WTC11 (cell line): ENCODE measurements around the gene CACNB4. TPM values are rescaled to one million over a fixed set of nuclear protein-coding genes. Genes with fewer than 3 reads are reported as not detected.

Source experiments
- ATAC-seq: fragments of 200-7000 bp; cut with Tn5 transposase; 2 replicates; pipeline ENCODE4 v1.10.0; 2021; ENCODE audit warnings: mild to moderate bottlenecking, moderate library complexity
- CTCF ChIA-PET: fragments of 300-600 bp; sonication (Branson Sonifier 250); formaldehyde crosslinking; loops from one replicate; lab custom pipeline; 2021; ENCODE audit warnings: antibody characterized with exemption; lab: Charles Lee
- POLR2A ChIA-PET: fragments of 350-600 bp; sonication (Branson Sonifier 250); formaldehyde crosslinking; loops from one replicate; lab custom pipeline; 2021; ENCODE audit warnings: antibody characterized with exemption; lab: Charles Lee
- DNase-seq: peaks from one replicate; pipeline ENCODE4 v3.0.0; 2021; ENCODE audit warnings: low spot score
- H3K27ac Mint-ChIP-seq: 2 replicates; pipeline ENCODE4 v1.8.0; 2021; ENCODE audit warnings: mixed read lengths
- H3K27me3 Mint-ChIP-seq: 2 replicates; pipeline ENCODE4 v1.8.0; 2021; ENCODE audit warnings: low read depth, mild to moderate bottlenecking, moderate library complexity, mixed read lengths
- H3K36me3 Mint-ChIP-seq: 2 replicates; pipeline ENCODE4 v1.8.0; 2021; ENCODE audit warnings: mixed read lengths
- H3K4me1 Mint-ChIP-seq: 2 replicates; pipeline ENCODE4 v1.8.0; 2022; ENCODE audit warnings: mixed read lengths
- H3K4me3 Mint-ChIP-seq: 2 replicates; pipeline ENCODE4 v1.8.0; 2021; ENCODE audit warnings: mild to moderate bottlenecking, moderate library complexity, mixed read lengths
- H3K9me3 Mint-ChIP-seq: 2 replicates; pipeline ENCODE4 v1.8.0; 2021; ENCODE audit warnings: mixed read lengths
- CREM ChIP-seq: sonication (generic); formaldehyde crosslinking; IDR thresholded peaks from 2 replicates; pipeline ENCODE4 v1.8.1; 2022; ENCODE audit warnings: mild to moderate bottlenecking, missing genetic modification reagents, moderate library complexity
- ELF4 ChIP-seq: sonication (generic); formaldehyde crosslinking; IDR thresholded peaks from 2 replicates; pipeline ENCODE4 v1.8.1; 2022; ENCODE audit warnings: low read depth, mild to moderate bottlenecking, moderate library complexity, missing genetic modification reagents
- EMX1 ChIP-seq: fragments of 250-450 bp; sonication (Bioruptor Pico); IDR thresholded peaks from 2 replicates; pipeline ENCODE4 v1.8.0; 2021; ENCODE audit warnings: mild to moderate bottlenecking
- IRF2 ChIP-seq: sonication (generic); formaldehyde crosslinking; IDR thresholded peaks from 2 replicates; pipeline ENCODE4 v1.8.0; 2022; ENCODE audit warnings: low read depth, missing genetic modification reagents, borderline replicate concordance
- JAZF1 ChIP-seq: fragments of 250-450 bp; sonication (Bioruptor Pico); IDR thresholded peaks from 2 replicates; pipeline ENCODE4 v1.9.0; 2021; ENCODE audit warnings: moderate library complexity, mild to moderate bottlenecking, inconsistent platforms
- JUN ChIP-seq: sonication (generic); formaldehyde crosslinking; IDR thresholded peaks from 2 replicates; pipeline ENCODE4 v1.8.0; 2023; ENCODE audit warnings: mild to moderate bottlenecking, missing genetic modification reagents
- MXD4 ChIP-seq: fragments of 250-450 bp; sonication (Bioruptor Pico); IDR thresholded peaks from 2 replicates; pipeline ENCODE4 v1.8.0; 2021; ENCODE audit warnings: mild to moderate bottlenecking, moderate library complexity, borderline replicate concordance
- RORB ChIP-seq: fragments of 250-450 bp; sonication (Bioruptor Pico); IDR thresholded peaks from 2 replicates; pipeline ENCODE4 v1.9.0; 2021; ENCODE audit warnings: mild to moderate bottlenecking
- SMAD3 ChIP-seq: sonication (generic); formaldehyde crosslinking; IDR thresholded peaks from 2 replicates; pipeline ENCODE4 v1.8.0; 2022; ENCODE audit warnings: missing genetic modification reagents, mild to moderate bottlenecking, borderline replicate concordance
- SP1 ChIP-seq: sonication (generic); formaldehyde crosslinking; conservative IDR thresholded peaks from 2 replicates; pipeline ENCODE4 v1.8.1; 2022; ENCODE audit warnings: missing genetic modification reagents
- TEAD4 ChIP-seq: sonication (generic); formaldehyde crosslinking; IDR thresholded peaks from 2 replicates; pipeline ENCODE4 v1.8.0; 2022; ENCODE audit warnings: mild to moderate bottlenecking, missing genetic modification reagents
- TP53 ChIP-seq: sonication (generic); formaldehyde crosslinking; IDR thresholded peaks from 2 replicates; pipeline ENCODE4 v1.8.1; 2023; ENCODE audit warnings: mild to moderate bottlenecking, missing genetic modification reagents
- ZBTB21 ChIP-seq: sonication (generic); formaldehyde crosslinking; IDR thresholded peaks from 2 replicates; pipeline ENCODE4 v1.8.1; 2023; ENCODE audit warnings: mild to moderate bottlenecking, missing genetic modification reagents, borderline replicate concordance
- ZNF138 ChIP-seq: sonication (generic); formaldehyde crosslinking; conservative IDR thresholded peaks from 2 replicates; pipeline ENCODE4 v1.8.1; 2022; ENCODE audit warnings: mild to moderate bottlenecking, moderate library complexity, missing genetic modification reagents
- total RNA-seq: library from RNA; stranded (reverse); gene quantifications from 3 replicates; pipeline ENCODE4 v1.2.3, GENCODE V29; 2021
- TF ChIP-seq, protein P1 (sequence below): sonication (generic); formaldehyde crosslinking; IDR thresholded peaks from 2 replicates; pipeline ENCODE4 v1.8.1; 2022; ENCODE audit warnings: low read depth, mild to moderate bottlenecking, moderate library complexity, missing genetic modification reagents, borderline replicate concordance
- TF ChIP-seq, protein P2 (sequence below): fragments of 250-450 bp; sonication (Bioruptor Pico); IDR thresholded peaks from 2 replicates; pipeline ENCODE4 v1.9.0; 2021; ENCODE audit warnings: moderate library complexity, mild to moderate bottlenecking, inconsistent platforms, borderline replicate concordance
- TF ChIP-seq, protein P3 (sequence below): sonication (generic); formaldehyde crosslinking; IDR thresholded peaks from 2 replicates; pipeline ENCODE4 v1.8.0; 2022; ENCODE audit warnings: mild to moderate bottlenecking, missing genetic modification reagents
- TF ChIP-seq, protein P4 (sequence below): fragments of 250-450 bp; sonication (Bioruptor Pico); IDR thresholded peaks from 2 replicates; pipeline ENCODE4 v2.1.2; 2022; ENCODE audit warnings: mild to moderate bottlenecking, moderate library complexity
- TF ChIP-seq, protein P5 (sequence below): sonication (generic); formaldehyde crosslinking; IDR thresholded peaks from 2 replicates; pipeline ENCODE4 v1.8.1; 2023; ENCODE audit warnings: mild to moderate bottlenecking, moderate library complexity, missing genetic modification reagents
- TF ChIP-seq, protein P6 (sequence below): sonication (generic); formaldehyde crosslinking; IDR thresholded peaks from 2 replicates; pipeline ENCODE4 v1.8.0; 2023; ENCODE audit warnings: mild to moderate bottlenecking, missing genetic modification reagents

CACNB4 gene
- total RNA-seq, 1 experiment from 2014 or later, result 4.7 TPM

DNA sequence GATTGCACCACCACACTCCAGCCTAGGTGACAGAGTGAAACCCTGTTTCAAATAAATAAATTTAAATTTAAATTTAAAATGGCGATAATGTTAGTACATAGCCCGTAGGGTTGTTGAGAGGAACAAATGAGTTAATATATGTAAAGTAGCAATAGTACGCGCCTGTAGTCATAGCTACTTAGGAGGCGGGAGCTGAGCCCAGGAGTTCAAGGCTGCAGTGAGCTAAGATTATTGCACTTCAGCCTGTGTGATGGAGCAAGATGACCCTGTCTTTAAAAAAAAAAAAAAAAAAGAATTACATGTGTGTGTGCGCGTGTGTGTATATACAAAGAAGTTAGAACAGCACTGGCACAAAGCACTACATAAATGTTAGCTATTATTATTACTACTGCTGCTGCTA is 153.2 kb downstream of the CACNB4 start:
- DNase-seq, result no peak
- ATAC-seq, result no peak
- ChIA-PET POLR2A (interaction anchor here (0.6 kb wide), 1 partner anchor 32 kb away, joined by 4 read pairs; no protein-coding TSS in a partner anchor), CTCF (interaction anchor here (0.7 to 1.8 kb wide), 3 partner anchors 9 to 124 kb away, joined by 3 to 8 read pairs (median 5); no protein-coding TSS in a partner anchor)
- peaks cover 40% of the 10 kb centered on the region for H3K9me3 Mint-ChIP-seq
- TF ChIP-seq TEAD4 (CRISPR knock-in tag) (no peak), CREM (CRISPR knock-in tag) (no peak), RORB (CRISPR knock-in tag) (no peak), JUN (CRISPR knock-in tag) (no peak), SP1 (CRISPR knock-in tag) (no peak), MXD4 (no peak)
- TF ChIP-seq, protein P1, sequence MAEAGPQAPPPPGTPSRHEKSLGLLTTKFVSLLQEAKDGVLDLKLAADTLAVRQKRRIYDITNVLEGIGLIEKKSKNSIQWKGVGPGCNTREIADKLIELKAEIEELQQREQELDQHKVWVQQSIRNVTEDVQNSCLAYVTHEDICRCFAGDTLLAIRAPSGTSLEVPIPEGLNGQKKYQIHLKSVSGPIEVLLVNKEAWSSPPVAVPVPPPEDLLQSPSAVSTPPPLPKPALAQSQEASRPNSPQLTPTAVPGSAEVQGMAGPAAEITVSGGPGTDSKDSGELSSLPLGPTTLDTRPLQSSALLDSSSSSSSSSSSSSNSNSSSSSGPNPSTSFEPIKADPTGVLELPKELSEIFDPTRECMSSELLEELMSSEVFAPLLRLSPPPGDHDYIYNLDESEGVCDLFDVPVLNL (CRISPR knock-in tag), result no peak
- TF ChIP-seq, protein P2, sequence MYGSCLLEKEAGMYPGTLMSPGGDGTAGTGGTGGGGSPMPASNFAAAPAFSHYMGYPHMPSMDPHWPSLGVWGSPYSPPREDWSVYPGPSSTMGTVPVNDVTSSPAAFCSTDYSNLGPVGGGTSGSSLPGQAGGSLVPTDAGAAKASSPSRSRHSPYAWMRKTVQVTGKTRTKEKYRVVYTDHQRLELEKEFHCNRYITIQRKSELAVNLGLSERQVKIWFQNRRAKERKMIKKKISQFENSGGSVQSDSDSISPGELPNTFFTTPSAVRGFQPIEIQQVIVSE (CRISPR knock-in tag), result no peak
- TF ChIP-seq, protein P3, sequence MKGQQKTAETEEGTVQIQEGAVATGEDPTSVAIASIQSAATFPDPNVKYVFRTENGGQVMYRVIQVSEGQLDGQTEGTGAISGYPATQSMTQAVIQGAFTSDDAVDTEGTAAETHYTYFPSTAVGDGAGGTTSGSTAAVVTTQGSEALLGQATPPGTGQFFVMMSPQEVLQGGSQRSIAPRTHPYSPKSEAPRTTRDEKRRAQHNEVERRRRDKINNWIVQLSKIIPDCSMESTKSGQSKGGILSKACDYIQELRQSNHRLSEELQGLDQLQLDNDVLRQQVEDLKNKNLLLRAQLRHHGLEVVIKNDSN (CRISPR knock-in tag), result no peak
- TF ChIP-seq, protein P4, sequence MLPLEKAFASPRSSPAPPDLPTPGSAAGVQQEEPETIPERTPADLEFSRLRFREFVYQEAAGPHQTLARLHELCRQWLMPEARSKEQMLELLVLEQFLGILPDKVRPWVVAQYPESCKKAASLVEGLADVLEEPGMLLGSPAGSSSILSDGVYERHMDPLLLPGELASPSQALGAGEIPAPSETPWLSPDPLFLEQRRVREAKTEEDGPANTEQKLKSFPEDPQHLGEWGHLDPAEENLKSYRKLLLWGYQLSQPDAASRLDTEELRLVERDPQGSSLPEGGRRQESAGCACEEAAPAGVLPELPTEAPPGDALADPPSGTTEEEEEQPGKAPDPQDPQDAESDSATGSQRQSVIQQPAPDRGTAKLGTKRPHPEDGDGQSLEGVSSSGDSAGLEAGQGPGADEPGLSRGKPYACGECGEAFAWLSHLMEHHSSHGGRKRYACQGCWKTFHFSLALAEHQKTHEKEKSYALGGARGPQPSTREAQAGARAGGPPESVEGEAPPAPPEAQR (CRISPR knock-in tag), result no peak
- peaks cover 3% of the 10 kb centered on the region; the same call in 1 of the 2 replicates for H3K27me3 Mint-ChIP-seq
- H3K4me1 Mint-ChIP-seq, result peaks cover 12% of the 10 kb centered on the region
- H3K4me3 Mint-ChIP-seq, result no peak overlapping the region
- peaks cover 29% of the 10 kb centered on the region for H3K36me3 Mint-ChIP-seq
- H3K27ac Mint-ChIP-seq, result no peak overlapping the region

DNA sequence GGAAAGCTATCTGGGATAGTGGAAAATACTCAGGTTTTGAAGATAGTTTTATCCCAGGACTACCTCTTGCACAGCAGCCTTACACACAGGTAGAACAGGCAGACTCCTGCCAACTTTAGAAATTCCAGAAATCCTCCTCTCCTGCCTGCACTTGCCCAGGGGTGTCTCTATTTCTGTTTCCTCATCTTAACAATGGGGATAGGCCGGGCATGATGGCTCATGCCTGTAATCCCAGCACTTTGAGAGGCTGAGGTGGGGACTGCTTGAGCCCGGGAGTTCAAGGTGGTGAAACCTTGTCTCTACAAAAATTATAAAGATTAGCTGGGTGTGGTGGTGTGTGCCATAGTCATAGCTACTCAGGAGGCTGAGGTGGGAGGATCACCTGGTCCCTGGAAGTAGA is 153.7 kb downstream of the CACNB4 start:
- peaks cover 3% of the 10 kb centered on the region; the same call in 1 of the 2 replicates for H3K27me3 Mint-ChIP-seq
- H3K9me3 Mint-ChIP-seq, result peaks cover 40% of the 10 kb centered on the region
- no peak for DNase-seq

DNA sequence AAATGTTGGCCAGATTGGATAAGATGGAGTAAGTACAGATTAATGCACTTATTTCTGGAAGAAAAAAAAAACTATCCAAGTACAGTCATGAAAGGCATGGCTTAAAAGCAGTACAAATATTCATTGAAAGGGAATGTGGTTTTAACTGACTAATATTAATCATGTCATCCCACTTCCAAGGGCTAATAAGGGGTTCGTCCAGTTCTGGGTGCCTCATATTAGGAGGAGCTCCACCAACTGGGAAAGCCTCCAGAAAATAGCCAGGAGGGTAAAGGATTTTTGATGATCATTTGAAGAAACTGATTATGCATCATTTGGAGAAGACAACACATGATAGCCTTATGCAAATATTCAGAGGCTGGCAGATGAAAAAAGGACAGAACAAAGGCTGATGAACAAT is 155.4 kb downstream of the CACNB4 start:
- ChIA-PET POLR2A (no interaction called here), CTCF (no interaction called here)
- H3K9me3 Mint-ChIP-seq, result peaks cover 36% of the 10 kb centered on the region
- peaks cover 3% of the 10 kb centered on the region; the same call in 1 of the 2 replicates for H3K27me3 Mint-ChIP-seq
- H3K4me3 Mint-ChIP-seq, result no peak overlapping the region
- H3K36me3 Mint-ChIP-seq, result peaks cover 27% of the 10 kb centered on the region
- DNase-seq (no peak), ATAC-seq (no peak)
- H3K4me1 Mint-ChIP-seq, result peaks cover 12% of the 10 kb centered on the region
- H3K27ac Mint-ChIP-seq, result no peak overlapping the region
- TF ChIP-seq JAZF1 (CRISPR knock-in tag) (no peak), IRF2 (CRISPR knock-in tag) (no peak), SMAD3 (CRISPR knock-in tag) (no peak)
- TF ChIP-seq, protein P5, sequence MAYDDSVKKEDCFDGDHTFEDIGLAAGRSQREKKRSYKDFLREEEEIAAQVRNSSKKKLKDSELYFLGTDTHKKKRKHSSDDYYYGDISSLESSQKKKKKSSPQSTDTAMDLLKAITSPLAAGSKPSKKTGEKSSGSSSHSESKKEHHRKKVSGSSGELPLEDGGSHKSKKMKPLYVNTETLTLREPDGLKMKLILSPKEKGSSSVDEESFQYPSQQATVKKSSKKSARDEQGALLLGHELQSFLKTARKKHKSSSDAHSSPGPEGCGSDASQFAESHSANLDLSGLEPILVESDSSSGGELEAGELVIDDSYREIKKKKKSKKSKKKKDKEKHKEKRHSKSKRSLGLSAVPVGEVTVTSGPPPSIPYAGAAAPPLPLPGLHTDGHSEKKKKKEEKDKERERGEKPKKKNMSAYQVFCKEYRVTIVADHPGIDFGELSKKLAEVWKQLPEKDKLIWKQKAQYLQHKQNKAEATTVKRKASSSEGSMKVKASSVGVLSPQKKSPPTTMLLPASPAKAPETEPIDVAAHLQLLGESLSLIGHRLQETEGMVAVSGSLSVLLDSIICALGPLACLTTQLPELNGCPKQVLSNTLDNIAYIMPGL (CRISPR knock-in tag), result no peak

More for the DNA sequence above, 153.7 kb downstream of the CACNB4 start:
- ChIA-PET POLR2A (interaction anchor here (0.6 kb wide), 1 partner anchor 31 kb away, joined by 4 read pairs; no protein-coding TSS in a partner anchor), CTCF (interaction anchor here (0.7 to 1.8 kb wide), 2 partner anchors 10 to 81 kb away, joined by 5 to 8 read pairs; no protein-coding TSS in a partner anchor)
- TF ChIP-seq ZBTB21 (CRISPR knock-in tag) (no peak), JAZF1 (CRISPR knock-in tag) (no peak), EMX1 (CRISPR knock-in tag) (no peak), ZNF138 (CRISPR knock-in tag) (no peak), IRF2 (CRISPR knock-in tag) (no peak), ELF4 (CRISPR knock-in tag) (no peak), TP53 (CRISPR knock-in tag) (no peak)
- TF ChIP-seq, protein P6, sequence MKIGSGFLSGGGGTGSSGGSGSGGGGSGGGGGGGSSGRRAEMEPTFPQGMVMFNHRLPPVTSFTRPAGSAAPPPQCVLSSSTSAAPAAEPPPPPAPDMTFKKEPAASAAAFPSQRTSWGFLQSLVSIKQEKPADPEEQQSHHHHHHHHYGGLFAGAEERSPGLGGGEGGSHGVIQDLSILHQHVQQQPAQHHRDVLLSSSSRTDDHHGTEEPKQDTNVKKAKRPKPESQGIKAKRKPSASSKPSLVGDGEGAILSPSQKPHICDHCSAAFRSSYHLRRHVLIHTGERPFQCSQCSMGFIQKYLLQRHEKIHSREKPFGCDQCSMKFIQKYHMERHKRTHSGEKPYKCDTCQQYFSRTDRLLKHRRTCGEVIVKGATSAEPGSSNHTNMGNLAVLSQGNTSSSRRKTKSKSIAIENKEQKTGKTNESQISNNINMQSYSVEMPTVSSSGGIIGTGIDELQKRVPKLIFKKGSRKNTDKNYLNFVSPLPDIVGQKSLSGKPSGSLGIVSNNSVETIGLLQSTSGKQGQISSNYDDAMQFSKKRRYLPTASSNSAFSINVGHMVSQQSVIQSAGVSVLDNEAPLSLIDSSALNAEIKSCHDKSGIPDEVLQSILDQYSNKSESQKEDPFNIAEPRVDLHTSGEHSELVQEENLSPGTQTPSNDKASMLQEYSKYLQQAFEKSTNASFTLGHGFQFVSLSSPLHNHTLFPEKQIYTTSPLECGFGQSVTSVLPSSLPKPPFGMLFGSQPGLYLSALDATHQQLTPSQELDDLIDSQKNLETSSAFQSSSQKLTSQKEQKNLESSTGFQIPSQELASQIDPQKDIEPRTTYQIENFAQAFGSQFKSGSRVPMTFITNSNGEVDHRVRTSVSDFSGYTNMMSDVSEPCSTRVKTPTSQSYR (CRISPR knock-in tag), result no peak
- Mint-ChIP-seq H3K27ac (no peak overlapping the region), H3K4me1 (peaks cover 12% of the 10 kb centered on the region), H3K4me3 (no peak overlapping the region), H3K36me3 (peaks cover 27% of the 10 kb centered on the region)
- ATAC-seq, result no peak
